Neural cell (in vitro differentiated cells): ENCODE data around the gene HMGB3. TPM values are rescaled to one million over a fixed set of nuclear protein-coding genes. Genes with fewer than 3 reads are reported as not detected.

Experiments used
- H2AFZ ChIP-seq: fragments of 200-600, 300-800 bp; sonication (generic), shearing (Covaris generic); 2 replicates; pipeline ENCODE4 v1.6.0; 2014; ENCODE audit warnings: low read depth, mild to moderate bottlenecking, antibody characterized with exemption, low read length, moderate library complexity
- H3F3A ChIP-seq: fragments of 200-600 bp; shearing (Covaris generic); 2 replicates; pipeline ENCODE4 v1.6.1; 2016; ENCODE audit warnings: mild to moderate bottlenecking, moderate library complexity, mixed read lengths, antibody characterized with exemption, low read length; ENCODE audit not compliant: insufficient read depth, poor library complexity, severe bottlenecking
- H3K27ac ChIP-seq: fragments of 200-600, 300-800 bp; sonication (generic), shearing (Covaris generic); 2 replicates; pipeline ENCODE4 v1.5.1; 2014; ENCODE audit warnings: mild to moderate bottlenecking, low read length, moderate library complexity
- H3K27me3 ChIP-seq: fragments of 300-800, 200-600 bp; sonication (generic), shearing (Covaris generic); 2 replicates; pipeline ENCODE4 v1.6.0; 2014; ENCODE audit warnings: mild to moderate bottlenecking, low read depth, low read length, moderate library complexity; ENCODE audit not compliant: insufficient read depth
- H3K36me3 ChIP-seq: fragments of 300-800, 200-600 bp; sonication (generic), shearing (Covaris generic); 2 replicates; pipeline ENCODE4 v1.5.1; 2014; ENCODE audit warnings: mild to moderate bottlenecking, antibody characterized with exemption, low read length, moderate library complexity; ENCODE audit not compliant: insufficient read depth
- H3K4me2 ChIP-seq: fragments of 300-800, 200-600 bp; sonication (generic), shearing (Covaris generic); 2 replicates; pipeline ENCODE4 v1.6.0; 2014; ENCODE audit warnings: mild to moderate bottlenecking, low read length
- H3K4me3 ChIP-seq: fragments of 300-800, 200-600 bp; sonication (generic), shearing (Covaris generic); 2 replicates; pipeline ENCODE4 v1.5.1; 2014; ENCODE audit warnings: mild to moderate bottlenecking, low read length, moderate library complexity
- H3K79me2 ChIP-seq: fragments of 200-600 bp; shearing (Covaris generic); replicated peaks from 2 replicates; pipeline ENCODE4 v1.6.0; 2014; ENCODE audit warnings: mild to moderate bottlenecking, low read length, moderate library complexity; ENCODE audit not compliant: insufficient read depth
- H3K9ac ChIP-seq: fragments of 300-800, 200-600 bp; sonication (generic), shearing (Covaris generic); 2 replicates; pipeline ENCODE4 v1.6.1; 2016; ENCODE audit warnings: mild to moderate bottlenecking, low read length, mixed read lengths
- H3K9me2 ChIP-seq: fragments of 200-600 bp; shearing (Covaris generic); 2 replicates; pipeline ENCODE4 v1.6.1; 2016; ENCODE audit warnings: mild to moderate bottlenecking, low read length, mixed read lengths; ENCODE audit not compliant: insufficient read depth
- H3K9me3 ChIP-seq: fragments of 200-600, 300-800 bp; sonication (generic), shearing (Covaris generic); 2 replicates; pipeline ENCODE4 v1.6.1; 2016; ENCODE audit warnings: mild to moderate bottlenecking, mixed run types, low read length, moderate library complexity, mixed read lengths
- H4K20me1 ChIP-seq: fragments of 200-600 bp; shearing (Covaris generic); 2 replicates; pipeline ENCODE4 v1.6.1; 2016; ENCODE audit warnings: mild to moderate bottlenecking, mixed run types; ENCODE audit not compliant: insufficient read depth
- CTCF ChIP-seq: fragments of 450-650 bp; IDR thresholded peaks from 2 replicates; pipeline ENCODE4 v1.5.1; 2014; ENCODE audit warnings: antibody characterized with exemption, mild to moderate bottlenecking, moderate library complexity; ENCODE audit not compliant: poor library complexity, severe bottlenecking
- EP300 ChIP-seq: fragments of 450-650 bp; conservative IDR thresholded peaks from 2 replicates; pipeline ENCODE4 v1.6.1; 2014; ENCODE audit warnings: antibody characterized with exemption, mild to moderate bottlenecking, moderate library complexity; ENCODE audit not compliant: poor library complexity, severe bottlenecking
- EZH2 ChIP-seq: fragments of 200-600, 300-800 bp; shearing (Covaris generic), sonication (generic); IDR thresholded peaks from 2 replicates; pipeline ENCODE4 v1.6.1; 2014; ENCODE audit warnings: antibody characterized with exemption, low read length, borderline replicate concordance, mild to moderate bottlenecking; ENCODE audit not compliant: insufficient read depth, poor library complexity, severe bottlenecking
- MXI1 ChIP-seq: fragments of 450-650 bp; conservative IDR thresholded peaks from 2 replicates; pipeline ENCODE4 v1.6.1; 2014; ENCODE audit warnings: antibody characterized with exemption, mild to moderate bottlenecking; ENCODE audit not compliant: poor library complexity, severe bottlenecking
- POLR2AphosphoS5 ChIP-seq: IDR thresholded peaks from 2 replicates; pipeline ENCODE4 v1.6.1; 2012
- RAD21 ChIP-seq: fragments of 450-650 bp; conservative IDR thresholded peaks from 2 replicates; pipeline ENCODE4 v1.6.1; 2014; ENCODE audit warnings: antibody characterized with exemption, mild to moderate bottlenecking, moderate library complexity
- REST ChIP-seq: IDR thresholded peaks from 2 replicates; pipeline ENCODE4 v1.6.1; 2012; ENCODE audit warnings: borderline replicate concordance
- SMC3 ChIP-seq: fragments of 450-650 bp; conservative IDR thresholded peaks from 2 replicates; pipeline ENCODE4 v1.6.1; 2014; ENCODE audit warnings: antibody characterized with exemption, mild to moderate bottlenecking, moderate library complexity; ENCODE audit not compliant: poor library complexity
- TAF1 ChIP-seq: IDR thresholded peaks from 2 replicates; pipeline ENCODE4 v1.6.1; 2012; ENCODE audit warnings: low read depth
- polyA plus RNA-seq: library from polyadenylated mRNA; depleted of rRNA; stranded (reverse); fragments of >200 nt; gene quantifications from 2 replicates; pipeline ENCODE4 v1.2.3, GENCODE V29; 2014

Gene HMGB3
- polyA plus RNA-seq, 1 donor from 2014 or later, result 249 TPM

GRCh38 chrX:150975655-150976390 lies 7.3 kb upstream of the HMGB3 start:
- no peak overlapping the region for H3K4me3 ChIP-seq
- H3K27me3 ChIP-seq, result no peaks in the 10 kb centered on the region
- no peaks in the 10 kb centered on the region for H4K20me1 ChIP-seq
- no peak overlapping the region for H2AFZ ChIP-seq
- TF ChIP-seq POLR2AphosphoS5 (no peak), REST (no peak), SMC3 (no peak), RAD21 (no peak), TAF1 (no peak), CTCF (no peak)
- H3K27ac ChIP-seq, result no peak overlapping the region
- no peaks in the 10 kb centered on the region for H3K9me3 ChIP-seq
- no peak overlapping the region for H3K9ac ChIP-seq
- no peaks in the 10 kb centered on the region for H3K79me2 ChIP-seq
- H3K9me2 ChIP-seq, result no peaks in the 10 kb centered on the region
- no peaks in the 10 kb centered on the region for H3K36me3 ChIP-seq
- no peak overlapping the region for H3K4me2 ChIP-seq
- H3F3A ChIP-seq, result no peaks in the 10 kb centered on the region

GRCh38 chrX:150977411-150978162 lies 5.5 kb upstream of the HMGB3 start:
- Histone ChIP-seq H3K79me2 (no peaks in the 10 kb centered on the region), H3F3A (no peaks in the 10 kb centered on the region), H3K9ac (no peak overlapping the region), H3K36me3 (no peaks in the 10 kb centered on the region), H3K4me2 (no peak overlapping the region), H3K27me3 (no peaks in the 10 kb centered on the region), H2AFZ (no peak overlapping the region), H3K9me3 (no peaks in the 10 kb centered on the region), H3K9me2 (no peaks in the 10 kb centered on the region), H3K27ac (no peak overlapping the region), H4K20me1 (no peaks in the 10 kb centered on the region), H3K4me3 (no peak overlapping the region)
- TF ChIP-seq REST (no peak), EP300 (no peak), EZH2 (no peak), MXI1 (no peak), TAF1 (no peak), CTCF (no peak), POLR2AphosphoS5 (no peak), RAD21 (no peak), SMC3 (no peak)
